ENCODE results near the gene TNRC18.

DNA sequence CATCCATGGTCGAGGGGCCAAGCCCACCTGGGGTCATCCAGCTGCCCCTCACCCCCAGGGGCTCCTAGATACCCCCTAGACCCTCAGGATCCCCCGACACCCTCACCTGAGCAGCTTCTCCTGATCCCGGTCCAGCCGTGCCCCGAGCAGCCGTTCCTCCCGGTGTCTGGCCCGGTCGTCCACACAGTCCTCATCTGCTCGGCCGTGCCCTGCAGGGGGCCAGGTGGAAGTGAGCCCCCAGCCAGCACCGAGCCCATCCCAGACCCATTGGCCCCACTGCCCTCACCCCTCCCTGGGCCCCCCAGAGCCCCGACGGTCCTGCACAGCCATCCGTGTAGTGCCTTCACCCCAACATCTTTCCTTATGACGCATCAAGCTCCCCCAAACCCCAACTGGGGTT, 45.8 kb downstream of the TNRC18 start:
- TF ChIP-seq, protein P1, sequence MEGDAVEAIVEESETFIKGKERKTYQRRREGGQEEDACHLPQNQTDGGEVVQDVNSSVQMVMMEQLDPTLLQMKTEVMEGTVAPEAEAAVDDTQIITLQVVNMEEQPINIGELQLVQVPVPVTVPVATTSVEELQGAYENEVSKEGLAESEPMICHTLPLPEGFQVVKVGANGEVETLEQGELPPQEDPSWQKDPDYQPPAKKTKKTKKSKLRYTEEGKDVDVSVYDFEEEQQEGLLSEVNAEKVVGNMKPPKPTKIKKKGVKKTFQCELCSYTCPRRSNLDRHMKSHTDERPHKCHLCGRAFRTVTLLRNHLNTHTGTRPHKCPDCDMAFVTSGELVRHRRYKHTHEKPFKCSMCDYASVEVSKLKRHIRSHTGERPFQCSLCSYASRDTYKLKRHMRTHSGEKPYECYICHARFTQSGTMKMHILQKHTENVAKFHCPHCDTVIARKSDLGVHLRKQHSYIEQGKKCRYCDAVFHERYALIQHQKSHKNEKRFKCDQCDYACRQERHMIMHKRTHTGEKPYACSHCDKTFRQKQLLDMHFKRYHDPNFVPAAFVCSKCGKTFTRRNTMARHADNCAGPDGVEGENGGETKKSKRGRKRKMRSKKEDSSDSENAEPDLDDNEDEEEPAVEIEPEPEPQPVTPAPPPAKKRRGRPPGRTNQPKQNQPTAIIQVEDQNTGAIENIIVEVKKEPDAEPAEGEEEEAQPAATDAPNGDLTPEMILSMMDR (conservative IDR thresholded peaks at IDR 0.05; ENCODE audit: low read depth, low read length) = no peak
- TF ChIP-seq EZH2 (IDR thresholded peaks at IDR 0.05; ENCODE audit: borderline replicate concordance, low read depth, low read length, poor library complexity, severe bottlenecking) = no peak
